KOPT-K1 (cell line): Measurements from ENCODE around the gene DOK1.
A peak's percentile ranks its signal among the peaks of the same experiment; 100 is the strongest.

Source experiments
- H3K27ac ChIP-seq: fragments of 200-600 bp; sonication (generic); 2 replicates; pipeline ENCODE4 v1.5.1; 2016; ENCODE audit warnings: antibody characterized with exemption, mild to moderate bottlenecking, low read depth, low read length; ENCODE audit not compliant: poor library complexity, severe bottlenecking
- H3K36me3 ChIP-seq: fragments of 200-600 bp; sonication (generic); 2 replicates; pipeline ENCODE4 v1.5.1; 2017; ENCODE audit warnings: antibody characterized with exemption, mild to moderate bottlenecking, low read length, moderate library complexity; ENCODE audit not compliant: insufficient read depth
- H3K9me3 ChIP-seq: fragments of 200-600 bp; sonication (generic); 2 replicates; pipeline ENCODE4 v1.5.1; 2017; ENCODE audit warnings: antibody characterized with exemption, low read length, mild to moderate bottlenecking; ENCODE audit not compliant: insufficient read depth, poor library complexity, severe bottlenecking

DOK1 gene

GRCh38 chr2:74515981-74516633 is 38.4 kb upstream of the DOK1 start:
- Histone ChIP-seq H3K9me3 (no peaks in the 10 kb centered on the region), H3K27ac (no peak overlapping the region), H3K36me3 (no peaks in the 10 kb centered on the region)

GRCh38 chr2:74516650-74517049 is 37.9 kb upstream of the DOK1 start:
- H3K27ac ChIP-seq = no peak overlapping the region
- no peaks in the 10 kb centered on the region for H3K36me3 ChIP-seq

GRCh38 chr2:74522516-74522915 is 32.0 kb upstream of the DOK1 start:
- H3K9me3 ChIP-seq = no peaks in the 10 kb centered on the region
- H3K36me3 ChIP-seq = peaks cover 26% of the 10 kb centered on the region
- H3K27ac ChIP-seq = no peak overlapping the region

More at GRCh38 chr2:74516650-74517049, 37.9 kb upstream of the DOK1 start:
- H3K9me3 ChIP-seq = no peaks in the 10 kb centered on the region

GRCh38 chr2:74524005-74524404 is 30.5 kb upstream of the DOK1 start:
- peaks cover 34% of the 10 kb centered on the region for H3K36me3 ChIP-seq
- H3K9me3 ChIP-seq = no peaks in the 10 kb centered on the region
- H3K27ac ChIP-seq = no peak overlapping the region

GRCh38 chr2:74524955-74525716 is 29.4 kb upstream of the DOK1 start:
- Histone ChIP-seq H3K9me3 (no peaks in the 10 kb centered on the region), H3K27ac (no peak overlapping the region)

GRCh38 chr2:74525717-74526648 is 28.5 kb upstream of the DOK1 start, which contains the start of gene DQX1:
Gene DQX1, minus strand, starts transcription at chr2:74526231. Its CDS starts 502 bp downstream, at chr2:74525729.
- no peaks in the 10 kb centered on the region for H3K9me3 ChIP-seq
- H3K27ac ChIP-seq = no peak within 1 kb of the TSS

More at GRCh38 chr2:74524955-74525716, 29.4 kb upstream of the DOK1 start:
- H3K36me3 ChIP-seq = peaks cover 34% of the 10 kb centered on the region

GRCh38 chr2:74526649-74527230 is 27.8 kb upstream of the DOK1 start:
- Histone ChIP-seq H3K27ac (no peak overlapping the region), H3K9me3 (no peaks in the 10 kb centered on the region), H3K36me3 (peaks cover 41% of the 10 kb centered on the region)

More at GRCh38 chr2:74525717-74526648, 28.5 kb upstream of the DOK1 start, which contains the start of gene DQX1:
- H3K36me3 ChIP-seq = peaks cover 34% of the 10 kb centered on the region

GRCh38 chr2:74527741-74528140 is 26.8 kb upstream of the DOK1 start:
- H3K9me3 ChIP-seq = no peaks in the 10 kb centered on the region
- H3K36me3 ChIP-seq = peaks cover 51% of the 10 kb centered on the region
- no peak overlapping the region for H3K27ac ChIP-seq

- Histone ChIP-seq H3K36me3 (peaks cover 60% of the 10 kb centered on the region), H3K9me3 (no peaks in the 10 kb centered on the region), H3K27ac (peak overlapping the region; percentile 91)
Measured at GRCh38 chr2:74528600-74529356, 25.7 kb upstream of the DOK1 start.

GRCh38 chr2:74529357-74530238 is 24.9 kb upstream of the DOK1 start, which contains the start of the genes AUP1 and HTRA2:
Gene AUP1, minus strand, starts transcription at chr2:74529706. Its CDS starts 77 bp downstream, at chr2:74529629.
Gene HTRA2, plus strand, starts transcription at chr2:74529933. Its CDS starts 74 bp downstream, at chr2:74530007.
- H3K36me3 ChIP-seq = peaks cover 65% of the 10 kb centered on the region
- no peaks in the 10 kb centered on the region for H3K9me3 ChIP-seq
- H3K27ac ChIP-seq = peak within 1 kb of the TSS; percentile 91

GRCh38 chr2:74530239-74531187 is 24.0 kb upstream of the DOK1 start:
- no peaks in the 10 kb centered on the region for H3K9me3 ChIP-seq
- peaks cover 59% of the 10 kb centered on the region for H3K36me3 ChIP-seq
- H3K27ac ChIP-seq = peak overlapping the region; percentile 91

GRCh38 chr2:74531666-74532065 is 22.9 kb upstream of the DOK1 start:
- Histone ChIP-seq H3K27ac (peak overlapping the region; percentile 91), H3K36me3 (peaks cover 47% of the 10 kb centered on the region), H3K9me3 (no peaks in the 10 kb centered on the region)
